Subcutaneous adipose tissue (tissue), 4 donors: Measurements from ENCODE around the gene YWHAQ. TPM values are rescaled to one million over a fixed set of nuclear protein-coding genes. Genes with fewer than 3 reads are reported as not detected.

Experiments
- total RNA-seq, 4 donors: library from RNA; depleted of rRNA; stranded (reverse); fragments of >200 nt; gene quantifications; one replicate each; pipeline ENCODE4 v1.1.0, GENCODE V29; 2016
- TF ChIP-seq, protein P1 (sequence below): fragments of 450-650 bp; IDR thresholded peaks from one replicate; pipeline ENCODE4 v1.5.1; 2016; ENCODE audit warnings: low read depth, mild to moderate bottlenecking, control low read depth, antibody characterized with exemption, moderate library complexity

YWHAQ gene
- total RNA-seq, 4 donors from 2014 or later: 113 to 220 (median 176) TPM

- TF ChIP-seq, protein P1, sequence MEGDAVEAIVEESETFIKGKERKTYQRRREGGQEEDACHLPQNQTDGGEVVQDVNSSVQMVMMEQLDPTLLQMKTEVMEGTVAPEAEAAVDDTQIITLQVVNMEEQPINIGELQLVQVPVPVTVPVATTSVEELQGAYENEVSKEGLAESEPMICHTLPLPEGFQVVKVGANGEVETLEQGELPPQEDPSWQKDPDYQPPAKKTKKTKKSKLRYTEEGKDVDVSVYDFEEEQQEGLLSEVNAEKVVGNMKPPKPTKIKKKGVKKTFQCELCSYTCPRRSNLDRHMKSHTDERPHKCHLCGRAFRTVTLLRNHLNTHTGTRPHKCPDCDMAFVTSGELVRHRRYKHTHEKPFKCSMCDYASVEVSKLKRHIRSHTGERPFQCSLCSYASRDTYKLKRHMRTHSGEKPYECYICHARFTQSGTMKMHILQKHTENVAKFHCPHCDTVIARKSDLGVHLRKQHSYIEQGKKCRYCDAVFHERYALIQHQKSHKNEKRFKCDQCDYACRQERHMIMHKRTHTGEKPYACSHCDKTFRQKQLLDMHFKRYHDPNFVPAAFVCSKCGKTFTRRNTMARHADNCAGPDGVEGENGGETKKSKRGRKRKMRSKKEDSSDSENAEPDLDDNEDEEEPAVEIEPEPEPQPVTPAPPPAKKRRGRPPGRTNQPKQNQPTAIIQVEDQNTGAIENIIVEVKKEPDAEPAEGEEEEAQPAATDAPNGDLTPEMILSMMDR: no peak
Measured at GRCh38 chr2:9639000-9639602, 8.3 kb upstream of the YWHAQ start.

GRCh38 chr2:9638532-9638931 is 7.7 kb upstream of the YWHAQ start:
- TF ChIP-seq, protein P1: no peak

DNA sequence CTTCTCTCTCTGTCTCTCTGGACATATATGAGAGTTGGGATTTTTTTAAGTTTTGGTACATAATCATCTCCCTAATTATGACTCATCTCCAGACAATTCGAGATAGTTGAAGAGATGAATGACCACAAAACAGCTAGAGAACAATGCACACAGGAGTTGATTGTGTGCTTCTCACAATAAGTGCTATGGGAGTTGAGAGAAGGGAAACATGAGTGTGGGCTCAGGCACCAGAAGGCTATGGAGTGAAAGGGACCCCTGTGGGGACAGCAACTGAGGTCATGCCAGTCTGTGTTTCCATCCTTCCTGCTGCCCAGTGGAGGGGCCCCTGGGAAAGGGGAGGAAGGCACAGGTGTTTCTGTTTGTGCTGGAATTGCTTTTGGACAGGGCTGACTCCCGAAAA is 6.5 kb upstream of the YWHAQ start:
- TF ChIP-seq, protein P1: no peak

- TF ChIP-seq, protein P1: no peak
Measured at GRCh38 chr2:9634133-9634532, 3.3 kb upstream of the YWHAQ start.

GRCh38 chr2:9631878-9632700 is 1.3 kb upstream of the YWHAQ start:
- TF ChIP-seq, protein P1: no peak

- TF ChIP-seq, protein P1: no peak
Measured at GRCh38 chr2:9631553-9631819, 689 bp upstream of the YWHAQ start.

DNA sequence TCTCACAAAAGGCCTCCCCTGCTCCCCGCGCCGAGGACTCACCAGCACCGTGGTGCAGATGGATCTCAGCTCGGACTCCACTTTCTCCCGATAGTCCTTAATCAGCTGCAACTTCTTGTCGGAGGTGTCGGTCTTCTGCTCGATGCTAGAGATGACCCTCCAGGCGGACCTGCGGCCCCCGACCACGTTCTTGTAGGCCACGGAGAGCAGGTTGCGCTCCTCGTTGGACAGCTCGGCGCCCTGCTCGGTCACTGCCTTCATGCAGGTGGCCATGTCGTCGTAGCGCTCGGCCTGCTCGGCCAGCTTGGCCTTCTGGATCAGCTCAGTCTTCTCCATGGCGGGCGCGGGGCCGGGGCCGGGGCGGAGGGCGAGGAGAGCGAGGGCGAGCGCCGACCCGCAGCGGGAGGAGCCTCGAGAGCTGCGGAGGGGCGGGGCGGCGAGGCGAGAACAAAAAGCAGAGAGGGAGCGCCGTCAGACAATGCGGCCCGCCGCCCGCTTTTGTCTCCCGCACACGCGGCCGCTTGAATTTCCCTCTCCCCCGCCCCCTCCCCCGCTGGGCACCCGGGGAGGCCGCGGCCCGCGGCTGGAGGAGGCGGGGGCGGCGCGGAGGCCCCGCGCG is 571 bp downstream of the YWHAQ start:
- TF ChIP-seq, protein P1: no peak
